Anterior cingulate cortex (tissue), 58 donors: ENCODE results near the gene LY86.

Experiments
- DNase-seq, 58 donors: peaks; one replicate each; lab custom pipeline; 2025; lab: John Stamatoyannopoulos, UW

Gene LY86

DNA sequence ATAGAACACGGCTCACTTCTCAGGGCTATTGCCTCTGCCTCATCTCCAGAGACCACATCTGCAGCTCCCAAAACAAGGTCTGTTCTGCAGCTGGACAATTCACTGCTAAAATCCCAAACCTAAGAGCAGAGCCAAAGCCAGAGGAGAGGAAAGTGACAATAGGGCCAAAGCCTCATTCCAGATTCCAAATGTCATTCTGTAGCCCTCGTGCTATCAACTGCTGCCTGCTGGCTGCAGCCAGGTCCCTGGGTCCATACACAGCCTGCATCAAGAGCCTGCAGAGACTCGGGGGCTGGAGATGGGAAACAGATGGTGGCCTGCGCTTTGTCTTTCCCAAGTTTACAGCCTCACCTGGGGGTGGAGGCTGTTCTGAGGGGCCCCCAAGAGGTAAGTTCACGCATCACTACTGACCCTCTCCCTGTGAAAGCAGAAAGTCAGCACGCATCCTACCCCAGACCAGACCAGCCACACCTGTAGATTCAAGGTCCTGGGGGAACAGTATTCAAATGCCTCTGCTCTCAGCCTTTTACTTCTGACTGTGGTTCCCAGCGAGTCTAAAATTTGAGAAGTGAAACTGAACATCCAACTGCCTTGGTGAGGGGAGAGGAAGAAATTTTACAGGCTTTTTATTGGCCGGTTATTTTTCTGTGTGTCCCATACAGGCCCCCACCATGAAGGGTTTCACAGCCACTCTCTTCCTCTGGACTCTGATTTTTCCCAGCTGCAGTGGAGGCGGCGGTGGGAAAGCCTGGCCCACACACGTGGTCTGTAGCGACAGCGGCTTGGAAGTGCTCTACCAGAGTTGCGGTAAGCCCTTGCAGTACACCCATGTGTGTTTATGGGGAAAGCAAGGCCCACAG, at the start of gene LY86:
Gene LY86, plus strand, starts transcription at position 657 of the 860 bp plus-strand sequence. Its CDS starts 15 bp downstream, at position 672.
- peak in 25 of 58 donors; percentile 10 to 72 (median 31) for DNase-seq

DNA sequence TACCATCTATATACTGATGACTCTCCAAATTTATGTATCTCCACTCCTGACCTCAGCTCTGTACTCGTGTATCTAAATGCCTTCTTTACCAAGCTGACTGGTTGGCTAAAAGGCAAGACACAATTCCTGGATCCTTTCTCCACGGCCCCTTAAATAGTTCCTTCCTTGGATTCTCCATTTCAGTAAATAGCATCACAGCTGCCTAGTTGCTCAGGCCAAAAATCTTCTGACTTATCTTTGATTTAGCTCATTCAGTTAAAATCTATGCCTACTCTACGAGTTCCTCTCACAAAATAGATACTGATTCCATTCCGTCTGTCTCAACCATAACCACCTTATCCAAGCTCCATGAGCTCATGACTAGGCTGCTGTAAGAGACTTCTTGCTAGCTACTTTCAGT, 49.5 kb upstream of the LY86 start:
- no peak for DNase-seq

DNA sequence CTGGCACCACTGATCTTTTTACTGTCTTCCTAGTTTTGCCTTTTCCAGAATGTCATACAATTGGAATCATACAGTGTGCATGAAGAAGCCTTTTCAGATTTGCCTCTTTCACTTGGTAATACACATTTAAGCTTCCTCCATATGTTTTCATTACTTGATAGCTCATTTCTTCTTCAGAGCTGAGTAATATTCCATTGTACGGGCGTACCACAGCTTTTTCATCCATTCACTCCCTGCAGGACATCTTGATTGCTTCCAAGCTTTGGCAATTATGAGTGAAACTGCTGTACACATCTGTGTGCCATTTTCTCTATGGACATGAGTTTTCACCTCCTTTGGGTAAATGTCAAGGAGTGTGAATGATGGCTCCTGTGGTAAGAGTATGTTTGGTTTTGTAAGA, 46.2 kb upstream of the LY86 start:
- DNase-seq, result no peak

DNA sequence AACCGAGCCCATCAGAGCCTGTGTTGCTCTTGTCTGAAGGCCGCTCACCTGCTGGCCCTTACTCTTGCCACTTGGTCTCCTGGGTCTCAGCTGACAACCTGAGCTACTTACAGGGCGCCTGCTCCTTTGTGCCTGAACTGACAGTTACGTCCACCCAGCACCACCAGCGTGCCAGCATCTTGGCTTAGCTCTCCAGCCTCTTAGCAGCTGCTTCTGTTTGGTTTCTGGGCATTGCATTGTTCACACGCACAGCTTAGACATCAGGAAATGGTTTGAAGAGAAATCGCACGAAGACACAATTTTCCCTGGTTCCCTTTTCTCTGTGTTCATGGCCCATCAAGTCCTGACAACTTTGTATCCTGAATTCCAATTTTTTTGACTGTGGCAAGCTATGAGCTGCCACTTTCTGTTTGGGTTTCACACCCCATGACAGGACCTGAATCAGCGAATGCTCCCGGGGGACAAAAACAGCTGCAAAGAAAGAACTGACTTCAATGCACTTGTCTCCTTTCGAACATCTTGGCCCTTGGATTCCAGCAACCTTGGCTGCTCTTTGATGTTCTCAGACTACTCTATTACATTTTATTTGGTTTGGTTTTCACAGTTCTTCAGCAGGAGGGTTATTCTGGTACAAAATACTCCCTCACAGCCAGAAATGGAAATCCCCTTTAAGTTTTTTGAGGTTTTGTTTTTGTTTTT, 45.2 kb upstream of the LY86 start:
- peak in 2 of 58 donors; percentile 28 to 56 for DNase-seq

DNA sequence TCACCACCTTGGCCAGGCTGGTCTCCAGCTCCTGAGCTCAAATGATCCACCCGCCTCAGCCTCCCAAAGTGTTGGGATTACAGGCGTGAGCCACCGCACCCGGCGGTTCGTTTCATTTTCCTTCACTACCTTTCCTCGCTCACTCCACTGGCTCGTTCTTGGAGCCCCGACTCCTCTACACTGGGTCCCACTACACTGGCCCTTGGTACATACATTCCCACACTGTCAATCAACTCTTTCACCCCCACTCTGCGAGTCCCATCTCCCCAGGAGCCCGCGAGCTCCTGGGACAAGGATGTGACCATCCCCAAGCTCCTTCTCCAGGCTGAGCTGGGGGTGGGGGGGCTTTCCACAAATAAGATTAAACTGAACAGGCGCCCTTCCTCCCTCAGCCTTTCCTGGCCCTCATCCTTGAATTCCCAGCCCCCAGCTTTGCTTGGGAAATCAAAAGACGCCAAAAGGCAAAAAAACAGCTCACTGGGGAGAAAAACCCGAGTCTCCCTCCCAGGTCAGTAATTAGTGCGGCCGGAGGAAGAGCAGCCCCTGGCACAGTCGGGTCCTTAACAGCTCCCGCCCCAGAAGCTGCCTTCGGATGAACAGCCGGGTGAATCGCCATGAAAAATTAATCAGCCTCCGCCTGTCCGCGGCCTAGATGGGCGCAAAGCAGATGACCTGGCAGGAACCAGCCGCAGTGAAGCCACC, 42.8 kb upstream of the LY86 start:
- DNase-seq, result peak in 3 of 58 donors; percentile 8 to 28 (median 14)

DNA sequence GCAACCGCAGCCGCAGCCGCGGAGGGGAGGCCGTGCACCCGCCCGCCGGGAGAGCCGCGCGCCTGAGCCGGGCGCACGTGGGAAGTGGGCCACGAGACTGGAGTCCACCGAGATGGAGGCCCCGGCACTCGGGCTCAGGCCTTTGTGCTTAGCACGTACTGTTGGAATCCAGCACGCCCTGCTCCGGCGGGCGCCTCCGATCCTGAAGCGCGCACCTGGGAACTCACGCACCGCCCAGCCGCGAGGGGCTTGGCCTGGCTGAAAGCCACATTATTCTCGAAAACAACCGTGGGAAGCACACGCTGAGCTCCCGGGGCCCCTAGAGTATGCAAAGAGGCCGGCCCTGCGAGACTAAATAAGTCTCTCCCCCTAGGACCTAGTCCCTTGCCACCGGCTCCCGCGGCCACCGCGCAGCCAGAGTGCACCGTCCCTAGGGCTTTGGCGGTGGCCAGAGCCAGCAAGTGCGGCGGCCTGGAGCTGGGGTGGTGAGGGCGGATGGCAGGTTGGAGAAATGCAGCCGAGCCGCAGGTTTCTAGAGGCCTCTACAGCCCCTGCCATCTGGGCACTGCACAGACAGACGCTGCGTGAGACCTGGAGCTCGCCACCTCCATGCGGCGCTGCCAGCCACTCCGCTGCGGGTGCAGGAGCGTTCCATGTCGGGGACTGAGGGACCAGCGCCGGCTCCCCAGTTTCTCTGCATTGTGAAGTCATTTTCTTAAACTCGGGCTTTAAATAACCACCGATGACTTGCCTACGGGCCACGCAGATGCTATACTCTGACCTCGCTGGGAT, 42.0 kb upstream of the LY86 start:
- DNase-seq, result peak in 39 of 58 donors; percentile 19 to 80 (median 66)

DNA sequence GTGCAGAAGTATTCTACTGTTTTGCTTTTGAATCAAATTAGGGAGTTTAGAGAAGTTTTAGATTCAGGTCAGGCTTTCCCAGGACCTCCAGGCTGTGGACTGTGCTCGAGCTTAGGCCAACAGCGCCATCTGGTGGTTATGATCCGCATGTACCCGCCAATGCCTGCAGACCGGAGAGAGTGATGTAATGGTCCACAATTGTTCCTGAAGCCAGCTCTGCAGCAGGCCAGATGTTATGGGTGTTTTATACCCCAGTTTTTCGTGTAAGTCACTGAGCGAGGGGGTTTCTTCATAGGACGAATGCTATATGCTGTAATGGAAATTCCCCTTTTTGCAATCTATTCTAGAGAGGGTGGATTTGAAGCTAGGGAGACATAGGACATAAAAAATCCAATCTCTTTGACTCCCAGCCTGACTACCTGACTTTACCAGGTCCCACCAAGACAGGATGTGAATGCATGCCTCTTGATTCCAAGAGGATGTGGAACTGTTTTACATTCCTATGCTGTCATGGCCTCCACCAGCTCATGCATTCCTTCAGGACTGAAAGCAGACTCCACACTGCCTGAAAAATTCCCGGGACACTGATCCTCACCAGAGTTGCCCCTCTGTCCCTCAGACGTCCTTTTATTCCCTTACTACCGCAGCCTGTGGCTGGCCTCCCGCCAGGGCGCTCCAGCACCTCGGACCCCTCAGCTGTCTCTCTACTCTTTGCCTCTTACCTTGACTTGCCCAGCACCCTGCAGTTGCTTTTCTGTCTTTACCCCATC, 41.2 kb upstream of the LY86 start:
- peak; percentile 27 to 91 (median 79) for DNase-seq

DNA sequence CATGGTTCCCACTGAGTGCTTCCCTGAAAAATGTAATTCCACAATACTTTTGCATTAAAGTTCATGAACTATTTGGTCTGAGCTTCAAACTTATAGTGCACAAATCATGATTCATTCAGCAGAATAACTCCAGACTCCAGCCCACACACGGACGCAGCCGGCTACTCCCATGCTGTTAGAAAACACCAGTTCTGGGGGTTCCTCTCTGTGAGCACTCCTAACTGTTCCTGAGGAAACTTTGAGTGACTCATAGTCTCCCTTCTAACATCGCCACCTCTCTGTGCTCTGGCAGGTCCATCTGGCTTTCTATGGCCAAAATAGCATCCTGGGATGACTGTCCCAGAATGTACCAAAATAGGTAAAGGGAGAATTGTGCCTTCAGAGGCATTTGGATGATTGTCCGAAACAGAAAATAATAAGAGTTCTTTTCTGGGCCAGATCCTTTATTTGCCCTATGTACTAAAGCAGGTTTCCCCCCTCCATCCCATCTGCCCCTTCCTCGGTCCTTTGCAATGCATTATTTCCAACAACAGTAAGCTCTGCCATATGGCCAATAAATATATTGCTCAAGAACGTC, 32.3 kb upstream of the LY86 start:
- peak in 27 of 58 donors; percentile 3 to 78 (median 28) for DNase-seq

DNA sequence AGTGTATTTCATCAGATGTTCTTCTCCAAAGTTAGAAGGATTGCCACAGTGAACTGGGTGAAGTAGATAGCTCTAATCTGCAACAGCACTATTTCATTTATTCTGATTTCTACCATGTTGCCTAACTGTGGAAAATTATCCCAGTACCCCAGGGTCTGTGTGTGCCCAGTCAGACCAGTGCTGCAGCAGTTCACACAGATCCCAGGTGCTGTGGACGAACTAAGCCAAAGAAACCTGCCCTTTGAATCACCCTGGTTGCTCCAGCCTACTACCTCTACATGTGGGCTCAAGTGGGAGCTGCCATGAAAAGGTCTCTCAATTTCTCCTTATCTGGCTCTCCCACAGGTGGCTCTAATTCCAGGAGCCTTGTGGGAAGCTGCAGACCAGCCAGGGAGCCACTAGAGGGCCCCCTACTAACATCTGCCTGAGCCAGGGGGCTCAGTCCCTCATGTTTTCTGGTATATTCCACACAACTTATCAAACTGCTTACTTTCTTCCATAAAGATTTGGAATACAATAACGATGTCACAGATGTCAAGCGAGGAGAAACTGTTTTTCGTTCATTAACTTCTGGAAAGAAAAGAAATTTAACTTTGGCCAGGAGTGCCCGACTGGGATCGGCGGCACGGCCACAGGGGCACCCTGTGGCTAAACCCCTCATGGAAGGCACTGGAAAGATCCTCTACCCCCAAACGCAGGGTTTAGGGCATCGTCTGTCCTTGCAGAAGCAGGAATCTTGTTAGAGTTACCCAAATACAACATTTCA, 31.6 kb upstream of the LY86 start:
- DNase-seq, result peak in 9 of 58 donors; percentile 3 to 27 (median 15)

DNA sequence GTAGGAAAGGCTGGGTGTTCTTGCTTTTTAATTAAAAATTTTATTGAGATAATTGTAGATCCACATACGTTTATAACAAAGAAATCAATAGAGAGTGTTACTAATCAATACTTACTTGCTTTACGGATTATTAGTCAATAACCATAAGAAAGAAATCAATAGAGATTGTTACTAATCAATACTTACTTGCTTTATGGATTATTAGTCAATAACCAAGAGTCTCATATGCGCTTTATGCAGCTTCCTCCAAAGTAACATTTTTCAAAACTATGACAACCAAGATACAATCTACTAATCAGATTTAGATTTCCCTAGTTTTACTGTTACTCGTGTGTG, 31.0 kb upstream of the LY86 start:
- no peak for DNase-seq

DNA sequence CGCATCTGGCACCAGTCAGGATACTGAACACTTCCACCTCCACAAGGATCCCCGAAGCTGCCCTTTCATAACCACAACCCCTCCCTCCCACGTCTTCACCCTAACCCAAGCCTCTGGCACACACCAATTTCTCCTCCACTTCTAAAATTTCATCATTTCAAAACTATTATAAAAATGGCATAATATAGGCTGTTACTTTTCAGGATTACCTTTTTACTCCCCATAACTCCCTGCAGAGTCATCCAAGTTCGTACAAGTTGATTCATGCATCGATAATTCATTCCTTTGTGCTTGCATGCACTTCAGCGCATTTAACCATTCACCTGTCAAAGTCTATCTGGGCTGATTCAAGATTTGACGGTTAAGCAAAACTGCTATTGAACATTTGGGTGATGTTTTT, 30.6 kb upstream of the LY86 start:
- DNase-seq, result no peak

DNA sequence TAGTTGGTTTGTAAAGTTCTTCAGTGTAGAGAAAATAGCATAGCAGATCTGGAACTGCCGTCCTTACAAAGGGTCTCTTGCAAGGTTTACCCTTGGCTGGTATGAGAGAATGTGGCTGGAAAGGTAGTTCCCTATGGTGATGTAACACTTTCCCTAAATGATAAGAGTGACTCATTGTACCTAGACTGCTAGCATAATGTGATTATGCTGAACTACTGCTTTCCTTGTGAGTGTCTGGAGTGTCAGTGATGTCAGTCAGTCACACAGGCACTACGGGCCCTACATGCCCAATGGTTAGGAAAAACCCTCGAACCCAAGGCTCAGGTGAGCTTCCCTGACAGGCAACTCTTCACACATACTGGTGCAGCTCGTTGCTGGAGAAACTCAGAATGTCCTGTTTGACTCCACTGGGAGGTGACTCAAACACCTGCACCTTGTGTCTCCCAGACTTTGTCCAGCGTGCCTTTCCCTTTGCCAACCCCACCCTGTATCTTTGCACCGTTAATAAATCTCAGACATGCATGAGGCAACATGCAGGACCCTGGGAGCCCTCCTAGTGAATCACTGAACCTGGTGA, 28.4 kb upstream of the LY86 start:
- no peak for DNase-seq

DNA sequence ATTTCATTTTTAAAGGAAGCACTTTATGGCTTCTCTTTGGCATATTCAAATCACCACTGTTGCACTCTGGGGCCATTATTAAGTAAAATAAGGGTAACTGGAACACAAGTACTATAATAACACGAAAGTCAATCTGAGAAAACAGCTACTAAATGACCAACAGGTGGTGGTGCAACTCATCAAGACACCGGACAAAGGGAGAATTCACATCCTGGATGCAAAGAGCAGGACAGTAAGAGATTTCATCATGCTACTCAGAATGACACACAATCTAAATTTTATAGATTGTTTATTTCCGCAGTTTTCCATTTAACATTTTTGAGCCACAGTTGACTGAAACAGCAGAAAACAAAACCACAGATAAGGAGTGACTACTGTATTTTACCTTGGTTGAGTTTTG, 27.6 kb upstream of the LY86 start:
- no peak for DNase-seq

DNA sequence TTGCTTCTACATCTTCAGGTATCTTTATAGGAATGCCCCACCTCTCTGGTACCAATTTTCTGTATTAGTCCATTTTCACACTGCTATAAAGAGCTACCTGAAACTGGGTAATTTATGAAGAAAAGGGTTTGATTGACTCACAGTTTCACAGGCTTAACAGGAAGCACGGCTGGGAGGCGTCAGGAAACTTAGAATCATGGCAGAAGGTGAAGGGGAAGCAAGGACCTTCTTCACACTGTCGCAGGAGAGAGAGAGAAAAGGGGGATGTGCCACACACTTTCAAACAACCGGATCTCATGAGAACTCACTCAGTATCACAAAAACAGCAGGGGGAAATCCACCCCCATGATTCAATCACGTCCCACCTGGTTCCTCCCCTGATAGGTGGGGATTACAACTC, 24.4 kb upstream of the LY86 start:
- DNase-seq, result no peak

DNA sequence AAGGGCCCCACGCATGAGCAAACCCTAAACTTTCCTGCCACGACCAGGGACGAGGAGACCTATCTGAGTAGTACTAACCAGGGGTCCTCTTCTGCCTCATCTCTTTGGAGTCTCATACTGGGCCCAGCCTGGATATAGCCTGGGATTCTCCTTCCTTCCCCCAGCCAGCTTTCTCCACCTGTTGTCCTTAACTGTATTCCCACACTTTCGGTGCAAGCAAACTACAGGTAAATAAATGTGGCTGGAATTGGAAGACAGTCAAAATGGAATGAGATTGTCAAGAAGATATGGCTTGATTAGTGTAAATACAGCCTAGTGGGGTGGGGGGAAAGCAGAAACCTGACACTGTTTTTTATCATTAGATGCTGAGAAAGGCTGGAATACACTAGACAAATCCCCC, 23.5 kb upstream of the LY86 start:
- DNase-seq, result no peak

DNA sequence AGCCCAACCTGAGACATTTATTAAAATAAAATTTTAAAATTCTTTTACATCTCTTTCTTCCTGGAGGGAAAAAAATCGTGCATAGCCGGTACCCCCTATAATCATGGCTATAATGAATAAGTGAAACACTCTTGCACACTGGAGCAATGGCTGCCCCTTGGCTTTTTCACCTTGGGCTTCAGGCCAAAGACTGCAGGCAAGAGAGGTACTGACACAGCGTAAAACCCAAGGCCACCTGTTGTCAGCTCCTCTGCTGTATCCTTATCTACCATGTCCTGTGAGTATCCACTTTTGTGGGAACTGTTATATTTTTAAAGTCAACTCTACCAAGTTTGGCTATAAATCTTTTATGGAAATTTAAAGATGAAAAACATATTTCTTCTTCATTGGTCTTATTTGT, 23.0 kb upstream of the LY86 start:
- no peak for DNase-seq

DNA sequence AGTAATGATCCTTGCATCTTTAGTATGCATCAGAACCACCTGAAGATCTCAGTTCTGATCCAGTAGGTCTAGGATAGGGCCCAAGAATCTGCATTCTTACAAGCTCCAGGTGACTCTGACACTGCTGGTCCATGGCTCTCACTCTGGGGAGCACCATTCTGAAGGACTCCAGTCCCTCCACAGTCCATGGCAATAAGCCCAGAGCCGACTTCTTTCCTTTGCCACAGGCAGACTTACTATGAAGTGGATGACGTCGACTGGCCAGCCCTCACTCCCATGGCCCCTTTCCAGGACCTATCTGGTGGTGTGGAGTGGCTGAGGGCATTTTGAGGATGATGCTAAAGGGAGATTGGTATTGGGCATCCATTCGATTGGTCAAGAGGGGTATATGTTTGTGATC, 21.8 kb upstream of the LY86 start:
- no peak for DNase-seq
